Right lobe of liver (tissue), 6 donors: ENCODE data around the gene WDR48. TPM values are rescaled to one million over a fixed set of nuclear protein-coding genes. Genes with fewer than 3 reads are reported as not detected.

Experiments
- ATAC-seq, 4 donors: fragments of 200-7000 bp; cut with Tn5 transposase; one replicate each; pipeline ENCODE4 v1.9.1; 2020; ENCODE audit warnings: mild to moderate bottlenecking in 4 of 4, moderate library complexity in 4 of 4
- DNase-seq, 3 donors: peaks; one replicate each; pipeline ENCODE4 v3.0.0-alpha.2; 2020
- H3K27ac ChIP-seq, 3 donors: fragments of 200-600 bp; one replicate each; pipeline ENCODE4 v1.8.0; 2022
- H3K27me3 ChIP-seq, 2 donors: fragments of 200-600 bp; one replicate each; pipeline ENCODE4 v1.8.0; 2022
- H3K36me3 ChIP-seq, 4 donors: fragments of 200-600 bp; sonication (generic) in 1 of 4; one replicate each; pipeline versions ENCODE4 v1.5.1 to v1.8.0; 2017 to 2022; ENCODE audit warnings: control low read depth in 1 of 4
- H3K4me1 ChIP-seq, 4 donors: fragments of 200-600 bp; sonication (generic) in 1 of 4; one replicate each; pipeline versions ENCODE4 v1.5.1 to v1.8.0; 2017 to 2022; ENCODE audit warnings: control low read depth in 1 of 4
- H3K4me3 ChIP-seq, 3 donors: fragments of 200-600 bp; one replicate each; pipeline ENCODE4 v1.8.0; 2022
- H3K9me3 ChIP-seq, 4 donors: fragments of 200-600 bp; sonication (generic) in 1 of 4; one replicate each; pipeline versions ENCODE4 v1.5.1 to v1.8.0; 2017 to 2022; ENCODE audit warnings: control low read depth in 1 of 4
- POLR2A ChIP-seq: fragments of 450-650 bp; IDR thresholded peaks from one replicate; pipeline ENCODE4 v1.6.1; 2017; ENCODE audit warnings: antibody characterized with exemption, mild to moderate bottlenecking
- WGBS: methylation state at CpG from one replicate; pipeline ENCODE4 v1.1.6; 2018; ENCODE audit warnings: low coverage, low lambda C conversion rate; ENCODE audit not compliant: insufficient coverage; ENCODE audit errors: missing lambda C conversion rate; 5-methylcytosine and 5-hydroxymethylcytosine counted together
- intact Hi-C, 2 donors: fragments of 100-400 bp; cut with DNase I; formaldehyde crosslinking; loops; one replicate each; pipeline versions ENCODE4 v1.11.2 to v1.14.1; 2022
- total RNA-seq, 6 experiments: library from RNA; depleted of rRNA in 2 of 6; stranded (reverse); fragments of >200 nt in 2 of 6; fragmentation: NEBNext Ultra II Directional in 3 of 6; extraction: Animal tissue kit (Norgen Biotek cat#: 25700) in 3 of 6; gene quantifications; one replicate each; pipeline versions ENCODE4 v1.1.0 to v1.2.4, GENCODE V29; 2016 to 2023
- TF ChIP-seq, protein P1 (sequence below), 4 donors: fragments of 200-600 bp in 3 of 4; fragments of 450-650 bp in 1 of 4; IDR thresholded peaks; one replicate each; pipeline versions ENCODE4 v1.5.1 to v1.8.0; 2016 to 2022; ENCODE audit warnings: antibody characterized with exemption in 4 of 4, mild to moderate bottlenecking in 2 of 4
- donor health status: DM: no; HTN: yes; CAD: no.
- donor health status: DM: no; HTN: no; CAD: no.
- donor health status: DM: no; HTN: no; CAD: no.
- donor health status: DM: no; HTN: yes; CAD: no.
- donor health status: DM: no; HTN: yes; CAD: no.

Gene WDR48
- total RNA-seq, 6 experiments from 2014 or later, result 11.3 to 21.9 (median 18.3) TPM

GRCh38 chr3:39109086-39109485, 57.3 kb downstream of the WDR48 start:
- intact Hi-C loops, result loop anchor here in 1 of 2 donors (10.0 kb wide), 1 partner anchor 176 kb away; the partner anchor contains the start of gene CX3CR1
- Histone ChIP-seq H3K27me3 (no peaks in the 10 kb centered on the region), H3K4me1 (peaks cover 0 to 21% (median 8%) of the 10 kb centered on the region in 4 donors), H3K9me3 (no peaks in the 10 kb centered on the region), H3K27ac (no peak overlapping the region), H3K36me3 (no peaks in the 10 kb centered on the region), H3K4me3 (no peak overlapping the region)
- 90% methylated on average over 5 of the region's 5 CpGs for WGBS
- no peak for ATAC-seq
- DNase-seq, result no peak
- TF ChIP-seq, protein P1, sequence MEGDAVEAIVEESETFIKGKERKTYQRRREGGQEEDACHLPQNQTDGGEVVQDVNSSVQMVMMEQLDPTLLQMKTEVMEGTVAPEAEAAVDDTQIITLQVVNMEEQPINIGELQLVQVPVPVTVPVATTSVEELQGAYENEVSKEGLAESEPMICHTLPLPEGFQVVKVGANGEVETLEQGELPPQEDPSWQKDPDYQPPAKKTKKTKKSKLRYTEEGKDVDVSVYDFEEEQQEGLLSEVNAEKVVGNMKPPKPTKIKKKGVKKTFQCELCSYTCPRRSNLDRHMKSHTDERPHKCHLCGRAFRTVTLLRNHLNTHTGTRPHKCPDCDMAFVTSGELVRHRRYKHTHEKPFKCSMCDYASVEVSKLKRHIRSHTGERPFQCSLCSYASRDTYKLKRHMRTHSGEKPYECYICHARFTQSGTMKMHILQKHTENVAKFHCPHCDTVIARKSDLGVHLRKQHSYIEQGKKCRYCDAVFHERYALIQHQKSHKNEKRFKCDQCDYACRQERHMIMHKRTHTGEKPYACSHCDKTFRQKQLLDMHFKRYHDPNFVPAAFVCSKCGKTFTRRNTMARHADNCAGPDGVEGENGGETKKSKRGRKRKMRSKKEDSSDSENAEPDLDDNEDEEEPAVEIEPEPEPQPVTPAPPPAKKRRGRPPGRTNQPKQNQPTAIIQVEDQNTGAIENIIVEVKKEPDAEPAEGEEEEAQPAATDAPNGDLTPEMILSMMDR (IDR thresholded peaks at IDR 0.05), result no peak
- no peak for TF ChIP-seq POLR2A

DNA sequence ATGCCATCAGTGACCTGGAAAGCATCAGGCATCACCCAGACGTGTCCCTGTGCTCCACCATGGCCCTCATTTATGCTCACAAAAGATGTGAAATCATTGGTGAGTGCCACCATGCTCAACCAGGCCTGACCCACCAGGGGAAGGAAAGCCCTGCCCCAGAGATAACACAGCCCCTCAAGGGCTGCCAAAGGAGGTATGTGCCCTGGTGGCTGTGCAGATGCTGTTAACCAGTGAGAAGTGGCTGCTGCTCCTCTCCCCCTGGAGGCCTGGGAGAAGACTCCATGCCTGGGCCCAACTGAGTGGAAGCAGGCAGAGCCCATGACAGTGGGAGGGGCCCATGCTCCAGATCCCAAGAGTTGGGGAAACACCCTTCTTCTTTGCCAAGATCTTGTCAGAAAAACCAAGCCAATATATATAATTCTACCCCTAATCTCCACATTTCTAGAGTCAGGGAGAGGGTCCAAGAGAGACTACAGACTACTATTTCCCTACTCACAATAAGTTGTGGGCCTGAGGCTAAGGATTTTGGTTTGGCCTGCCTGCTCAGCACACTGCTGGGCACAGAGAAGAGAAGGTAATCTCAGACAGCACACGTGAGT, 58.3 kb downstream of the WDR48 start:
- no peak for ATAC-seq
- H3K36me3 ChIP-seq, result no peaks in the 10 kb centered on the region
- no peaks in the 10 kb centered on the region for H3K27me3 ChIP-seq
- no peak overlapping the region for H3K27ac ChIP-seq
- no peaks in the 10 kb centered on the region for H3K9me3 ChIP-seq
- DNase-seq, result no peak
- H3K4me1 ChIP-seq, result peaks cover 0 to 15% (median 6%) of the 10 kb centered on the region in 4 donors
- WGBS, result 90% methylated on average over 2 of the region's 2 CpGs
- H3K4me3 ChIP-seq, result no peak overlapping the region
- TF ChIP-seq POLR2A, result no peak
- TF ChIP-seq, protein P1 (IDR thresholded peaks at IDR 0.05), result no peak
- intact Hi-C loops, result no loop called here

- Histone ChIP-seq H3K9me3 (no peaks in the 10 kb centered on the region), H3K36me3 (no peaks in the 10 kb centered on the region), H3K4me3 (no peak overlapping the region), H3K4me1 (peaks cover 0 to 6% (median 2%) of the 10 kb centered on the region in 4 donors), H3K27me3 (no peaks in the 10 kb centered on the region), H3K27ac (no peak overlapping the region)
- 88% methylated on average over 1 of the region's 3 CpGs for WGBS
- TF ChIP-seq, protein P1 (IDR thresholded peaks at IDR 0.05), result no peak
- no peak for TF ChIP-seq POLR2A
- ATAC-seq, result no peak
- intact Hi-C loops, result no loop called here
- DNase-seq, result no peak
Observed at GRCh38 chr3:39112113-39112512, 60.3 kb downstream of the WDR48 start.

DNA sequence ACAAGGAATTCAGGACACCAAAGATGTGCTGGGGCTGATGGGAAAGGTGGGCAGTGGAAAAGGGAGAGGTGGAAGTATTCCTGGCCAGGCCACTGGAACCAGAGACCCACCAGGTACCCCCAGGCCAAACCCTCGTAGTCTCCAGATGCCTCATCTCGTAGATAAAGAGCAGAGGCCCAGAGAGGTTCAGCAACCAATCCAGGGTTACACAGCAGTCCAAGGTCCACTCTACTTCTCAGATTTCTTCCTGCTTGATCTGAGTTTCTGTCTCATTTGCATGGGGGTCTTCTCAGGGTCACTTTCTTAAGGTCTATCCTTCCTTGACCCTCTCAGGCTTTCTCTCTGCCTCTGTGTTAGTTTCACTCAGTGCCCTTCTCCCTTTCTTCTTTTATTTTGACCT, 60.7 kb downstream of the WDR48 start:
- WGBS, result no CpG with 5 or more reads among the region's 2 CpGs
- Histone ChIP-seq H3K27me3 (no peaks in the 10 kb centered on the region), H3K36me3 (no peaks in the 10 kb centered on the region), H3K27ac (no peak overlapping the region), H3K4me1 (peaks cover 0 to 6% (median 2%) of the 10 kb centered on the region in 4 donors), H3K4me3 (no peak overlapping the region), H3K9me3 (no peaks in the 10 kb centered on the region)
- intact Hi-C loops, result no loop called here
- TF ChIP-seq POLR2A, result no peak
- TF ChIP-seq, protein P1 (IDR thresholded peaks at IDR 0.05), result no peak
- DNase-seq (peak in 1 of 3 donors; percentile 28), ATAC-seq (no peak)
